Measurements from ENCODE around the gene SBK2. TPM values are rescaled to one million over a fixed set of nuclear protein-coding genes. Genes with fewer than 3 reads are reported as not detected.

The SBK2 gene
- total RNA-seq, 2 experiments from 2014 or later: not detected

DNA sequence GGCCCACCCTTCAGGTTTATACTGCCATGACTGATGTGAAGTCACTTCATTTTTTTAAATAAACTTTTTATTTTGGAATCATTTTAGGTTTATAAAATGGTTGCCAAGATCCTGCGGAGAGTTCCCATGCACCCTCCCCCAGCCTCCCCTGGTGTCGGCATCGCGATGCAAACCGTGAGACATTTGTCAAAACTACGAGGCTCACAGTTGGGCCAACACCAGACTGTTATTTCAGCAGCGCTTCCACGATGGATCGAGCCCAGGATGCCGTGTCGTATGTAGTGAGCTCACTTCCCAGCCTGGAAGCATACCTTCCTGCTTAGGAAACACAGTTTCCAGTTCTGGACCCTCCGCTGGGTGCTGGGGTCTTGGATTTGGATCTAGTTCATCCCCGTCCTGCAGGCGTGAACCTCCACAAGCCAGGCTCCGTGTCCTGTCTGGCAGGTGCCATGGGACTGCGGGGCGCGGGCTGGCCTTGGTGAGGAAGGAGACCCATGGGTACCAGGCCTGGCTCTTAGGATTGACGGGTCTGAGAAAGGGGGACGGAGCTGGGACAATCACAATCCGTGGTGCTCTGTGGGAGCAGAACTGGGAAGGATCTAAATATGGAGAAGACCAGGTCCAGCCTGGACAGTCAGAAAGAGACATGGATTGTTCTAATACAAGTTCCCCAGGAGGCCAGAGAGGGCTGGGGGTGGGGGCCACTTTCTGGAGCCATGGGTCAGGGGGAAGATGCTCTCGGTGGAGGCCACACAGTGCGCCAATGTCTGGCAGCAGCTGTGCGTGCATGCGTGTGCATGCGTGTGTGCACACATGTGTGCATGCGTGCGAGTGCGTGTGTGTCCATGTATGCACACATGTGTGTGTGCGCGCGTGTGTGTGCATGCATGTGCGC is 2.4 kb upstream of the SBK2 start:
- no peaks in the 10 kb centered on the region for H3K36me3 ChIP-seq (ENCODE audit: insufficient read depth, low read length)
- H3K4me3 ChIP-seq (ENCODE audit: low read depth, low read length, poor library complexity, severe bottlenecking): no peak overlapping the region
- CTCF ChIA-PET (ENCODE audit: unreplicated experiment): no interaction called here
- no peaks in the 10 kb centered on the region for H3K4me1 ChIP-seq (ENCODE audit: insufficient read depth, low read length, poor library complexity, severe bottlenecking)
- no peaks in the 10 kb centered on the region for H3K9me2 ChIP-seq (ENCODE audit: insufficient read depth, low read length)
- POLR2A ChIA-PET: no interaction called here
- no peak for DNase-seq (ENCODE audit: low spot score)
- no peaks in the 10 kb centered on the region for H3K79me2 ChIP-seq (ENCODE audit: insufficient read depth, low read depth, low read length)
- intact Hi-C loops (cut with micrococcal nuclease; ENCODE audit: unreplicated experiment): no loop called here
- H4K20me1 ChIP-seq (ENCODE audit: insufficient read depth, low read length): no peaks in the 10 kb centered on the region
- BruUV-seq (replicated peaks): no TSS peak
- H3K27ac ChIP-seq (ENCODE audit: low read depth, low read length, poor library complexity, severe bottlenecking): no peak overlapping the region
- no peak overlapping the region for H2AFZ ChIP-seq (ENCODE audit: low read length)
- H3K9me3 ChIP-seq (ENCODE audit: low read length): no peaks in the 10 kb centered on the region
- H3K4me2 ChIP-seq (ENCODE audit: low read length): no peak overlapping the region
- TF ChIP-seq, protein P1, sequence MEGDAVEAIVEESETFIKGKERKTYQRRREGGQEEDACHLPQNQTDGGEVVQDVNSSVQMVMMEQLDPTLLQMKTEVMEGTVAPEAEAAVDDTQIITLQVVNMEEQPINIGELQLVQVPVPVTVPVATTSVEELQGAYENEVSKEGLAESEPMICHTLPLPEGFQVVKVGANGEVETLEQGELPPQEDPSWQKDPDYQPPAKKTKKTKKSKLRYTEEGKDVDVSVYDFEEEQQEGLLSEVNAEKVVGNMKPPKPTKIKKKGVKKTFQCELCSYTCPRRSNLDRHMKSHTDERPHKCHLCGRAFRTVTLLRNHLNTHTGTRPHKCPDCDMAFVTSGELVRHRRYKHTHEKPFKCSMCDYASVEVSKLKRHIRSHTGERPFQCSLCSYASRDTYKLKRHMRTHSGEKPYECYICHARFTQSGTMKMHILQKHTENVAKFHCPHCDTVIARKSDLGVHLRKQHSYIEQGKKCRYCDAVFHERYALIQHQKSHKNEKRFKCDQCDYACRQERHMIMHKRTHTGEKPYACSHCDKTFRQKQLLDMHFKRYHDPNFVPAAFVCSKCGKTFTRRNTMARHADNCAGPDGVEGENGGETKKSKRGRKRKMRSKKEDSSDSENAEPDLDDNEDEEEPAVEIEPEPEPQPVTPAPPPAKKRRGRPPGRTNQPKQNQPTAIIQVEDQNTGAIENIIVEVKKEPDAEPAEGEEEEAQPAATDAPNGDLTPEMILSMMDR (conservative IDR thresholded peaks at IDR 0.05; ENCODE audit: low read length): no peak

DNA sequence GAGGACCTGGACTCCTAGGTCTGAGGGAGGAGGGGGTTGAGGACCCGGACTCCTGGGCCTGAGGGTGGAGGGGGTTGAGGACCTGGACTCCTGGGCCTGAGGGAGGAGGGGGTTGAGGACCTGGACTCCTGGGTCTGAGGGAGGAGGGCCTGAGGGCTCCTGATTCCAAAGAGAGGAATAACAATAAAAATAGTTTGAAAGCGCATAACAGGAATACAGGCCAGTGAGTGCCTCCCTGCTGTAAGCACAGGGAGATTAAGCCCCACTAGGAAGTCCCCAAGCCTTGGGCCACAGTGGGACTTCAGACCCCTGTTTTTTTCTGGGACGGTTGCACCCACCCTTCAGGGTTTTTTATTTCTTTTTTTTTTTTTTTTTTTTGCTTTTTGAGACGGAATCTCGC is 1.2 kb upstream of the SBK2 start:
- intact Hi-C loops (cut with micrococcal nuclease; ENCODE audit: unreplicated experiment): no loop called here
- Histone ChIP-seq H3K4me1 (ENCODE audit: insufficient read depth, low read length, poor library complexity, severe bottlenecking) (no peaks in the 10 kb centered on the region), H3K9me3 (ENCODE audit: low read length) (no peaks in the 10 kb centered on the region), H3K36me3 (ENCODE audit: insufficient read depth, low read length) (no peaks in the 10 kb centered on the region), H3K9me2 (ENCODE audit: insufficient read depth, low read length) (no peaks in the 10 kb centered on the region), H3K27ac (ENCODE audit: low read depth, low read length, poor library complexity, severe bottlenecking) (no peak overlapping the region), H3K79me2 (ENCODE audit: insufficient read depth, low read depth, low read length) (no peaks in the 10 kb centered on the region), H3K4me2 (ENCODE audit: low read length) (no peak overlapping the region), H2AFZ (ENCODE audit: low read length) (no peak overlapping the region), H3K4me3 (ENCODE audit: low read depth, low read length, poor library complexity, severe bottlenecking) (no peak overlapping the region), H4K20me1 (ENCODE audit: insufficient read depth, low read length) (no peaks in the 10 kb centered on the region)
- ChIA-PET CTCF (ENCODE audit: unreplicated experiment) (no interaction called here), POLR2A (no interaction called here)
- TF ChIP-seq, protein P1 (conservative IDR thresholded peaks at IDR 0.05; ENCODE audit: low read length): no peak
- TF ChIP-seq EZH2phosphoT487 (IDR thresholded peaks at IDR 0.05; ENCODE audit: borderline replicate concordance, low read depth, low read length): no peak
- BruUV-seq (replicated peaks): no TSS peak
- no peak for DNase-seq (ENCODE audit: low spot score)

DNA sequence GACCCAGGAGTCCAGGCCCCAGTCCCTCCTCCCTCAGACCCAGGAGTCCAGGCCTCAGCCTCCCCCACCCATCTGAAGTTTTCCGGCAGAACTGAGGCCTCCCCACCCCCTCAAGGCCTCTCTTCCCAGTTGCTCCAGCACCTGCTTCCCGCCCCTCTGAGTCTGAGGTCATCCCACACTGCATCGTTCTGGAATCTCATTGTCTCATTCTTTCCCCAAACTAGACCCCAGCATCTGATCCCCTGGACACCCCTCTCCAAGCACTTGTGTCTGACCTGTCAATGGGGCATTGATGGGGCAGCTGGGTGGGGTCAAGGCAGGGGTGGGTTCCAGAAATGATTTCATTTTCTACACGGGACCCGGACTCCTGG is 793 bp upstream of the SBK2 start:
- BruUV-seq (replicated peaks): no TSS peak

More for the DNA sequence above, 793 bp upstream of the SBK2 start:
- no peak overlapping the region for H3K27ac ChIP-seq (ENCODE audit: low read depth, low read length, poor library complexity, severe bottlenecking)
- no peak overlapping the region for H3K4me2 ChIP-seq (ENCODE audit: low read length)
- no peak overlapping the region for H2AFZ ChIP-seq (ENCODE audit: low read length)
- TF ChIP-seq, protein P1 (conservative IDR thresholded peaks at IDR 0.05; ENCODE audit: low read length): no peak
- no peak for TF ChIP-seq EZH2phosphoT487 (IDR thresholded peaks at IDR 0.05; ENCODE audit: borderline replicate concordance, low read depth, low read length)
- H3K9me2 ChIP-seq (ENCODE audit: insufficient read depth, low read length): no peaks in the 10 kb centered on the region
- no peak overlapping the region for H3K4me3 ChIP-seq (ENCODE audit: low read depth, low read length, poor library complexity, severe bottlenecking)
- no peaks in the 10 kb centered on the region for H3K4me1 ChIP-seq (ENCODE audit: insufficient read depth, low read length, poor library complexity, severe bottlenecking)
- H4K20me1 ChIP-seq (ENCODE audit: insufficient read depth, low read length): no peaks in the 10 kb centered on the region
- no peaks in the 10 kb centered on the region for H3K36me3 ChIP-seq (ENCODE audit: insufficient read depth, low read length)
- H3K79me2 ChIP-seq (ENCODE audit: insufficient read depth, low read depth, low read length): no peaks in the 10 kb centered on the region
- intact Hi-C loops (cut with micrococcal nuclease; ENCODE audit: unreplicated experiment): no loop called here
- ChIA-PET CTCF (ENCODE audit: unreplicated experiment) (no interaction called here), POLR2A (no interaction called here)
- no peak for DNase-seq (ENCODE audit: low spot score)
- no peaks in the 10 kb centered on the region for H3K9me3 ChIP-seq (ENCODE audit: low read length)

All from OCI-LY7 (cell line).